NCI-H446 (cell line): ENCODE results near the gene GRAMD1C.
"Not testable (repeated sequence)": the region's sequence is repeated elsewhere in the genome, so short reads cannot be mapped to it uniquely, and the experiment has no call there.

Source experiments
- DNase-seq, 2 experiments: peaks; one replicate each; lab custom pipeline; 2025; lab: John Stamatoyannopoulos, UW

The GRAMD1C gene

DNA sequence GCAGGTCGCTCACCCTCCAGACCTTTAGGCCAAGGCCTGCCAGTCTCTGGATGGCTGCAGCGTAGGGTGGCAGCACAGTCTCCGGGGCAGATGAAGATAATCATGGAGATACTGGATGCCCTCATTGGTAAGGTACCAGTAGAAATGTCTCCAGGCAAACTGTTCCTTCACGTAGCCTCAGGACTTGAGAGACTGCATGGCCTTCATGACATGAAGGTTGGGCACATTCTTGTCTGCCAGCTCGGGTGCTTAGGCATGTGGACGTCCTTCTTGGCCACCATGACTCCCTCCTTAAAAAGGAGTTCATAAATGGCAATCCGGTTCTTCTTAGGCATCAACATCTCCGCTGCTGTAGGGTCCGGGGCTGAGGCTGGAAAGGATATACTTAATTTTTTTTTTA, 11.8 kb downstream of the GRAMD1C start:
- DNase-seq, result not testable (repeated sequence)

DNA sequence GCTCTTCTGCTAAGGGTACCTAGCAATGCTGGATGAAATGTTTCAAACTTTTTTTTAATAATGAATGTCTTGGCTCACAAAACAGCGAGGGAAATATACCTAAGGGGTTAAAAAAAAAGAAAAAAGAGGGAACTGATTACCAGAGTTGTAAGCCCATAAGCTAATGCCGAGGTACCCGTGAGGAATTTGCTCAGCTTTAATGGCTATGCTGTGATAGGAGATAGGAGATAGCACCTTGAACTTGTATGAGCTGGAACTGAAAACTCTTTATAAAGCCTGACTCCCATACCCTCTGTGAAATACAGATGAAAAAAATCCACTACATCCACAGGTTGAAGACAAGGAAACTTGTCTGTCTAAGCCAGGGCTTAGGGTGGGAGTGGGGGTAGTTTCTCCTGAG, 13.9 kb downstream of the GRAMD1C start:
- DNase-seq, result no peak

DNA sequence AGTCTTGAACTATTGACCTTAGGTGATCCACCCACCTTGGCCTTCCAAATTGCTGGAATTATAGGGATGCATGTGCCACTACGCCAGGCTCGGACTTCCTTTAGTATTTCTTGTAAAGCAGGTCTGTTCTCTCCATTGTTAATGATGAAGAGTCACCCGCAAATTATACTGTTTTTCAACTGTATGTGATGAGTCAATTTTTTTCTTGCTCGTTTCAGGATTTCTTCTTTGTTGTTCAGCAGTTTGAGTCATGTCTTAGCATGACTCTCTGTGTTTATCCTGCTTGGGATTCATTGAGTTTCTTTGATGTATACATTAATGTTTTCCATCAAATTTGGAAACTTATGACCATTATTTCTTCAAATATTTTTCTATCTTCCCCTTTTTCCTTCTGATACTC, 28.9 kb downstream of the GRAMD1C start:
- DNase-seq, result no peak

DNA sequence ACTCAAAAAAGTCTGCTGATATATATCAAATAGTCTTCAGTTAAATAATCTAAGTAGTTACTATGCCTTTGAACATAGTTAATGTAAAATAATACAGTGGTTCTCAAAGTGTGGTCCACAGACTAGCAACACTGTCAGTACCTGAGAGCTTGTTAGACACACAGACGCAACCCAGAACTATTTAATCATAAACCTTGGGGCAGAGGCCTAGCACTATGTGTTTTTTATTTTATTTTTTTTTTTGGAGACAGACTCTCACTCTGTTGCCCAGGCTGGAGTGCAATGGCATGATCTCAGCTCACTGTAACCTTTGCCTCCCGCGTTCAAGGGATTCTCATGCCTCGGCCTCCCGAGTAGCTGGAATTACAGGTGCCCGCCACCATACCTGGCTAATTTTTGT, 34.7 kb downstream of the GRAMD1C start:
- no peak for DNase-seq

DNA sequence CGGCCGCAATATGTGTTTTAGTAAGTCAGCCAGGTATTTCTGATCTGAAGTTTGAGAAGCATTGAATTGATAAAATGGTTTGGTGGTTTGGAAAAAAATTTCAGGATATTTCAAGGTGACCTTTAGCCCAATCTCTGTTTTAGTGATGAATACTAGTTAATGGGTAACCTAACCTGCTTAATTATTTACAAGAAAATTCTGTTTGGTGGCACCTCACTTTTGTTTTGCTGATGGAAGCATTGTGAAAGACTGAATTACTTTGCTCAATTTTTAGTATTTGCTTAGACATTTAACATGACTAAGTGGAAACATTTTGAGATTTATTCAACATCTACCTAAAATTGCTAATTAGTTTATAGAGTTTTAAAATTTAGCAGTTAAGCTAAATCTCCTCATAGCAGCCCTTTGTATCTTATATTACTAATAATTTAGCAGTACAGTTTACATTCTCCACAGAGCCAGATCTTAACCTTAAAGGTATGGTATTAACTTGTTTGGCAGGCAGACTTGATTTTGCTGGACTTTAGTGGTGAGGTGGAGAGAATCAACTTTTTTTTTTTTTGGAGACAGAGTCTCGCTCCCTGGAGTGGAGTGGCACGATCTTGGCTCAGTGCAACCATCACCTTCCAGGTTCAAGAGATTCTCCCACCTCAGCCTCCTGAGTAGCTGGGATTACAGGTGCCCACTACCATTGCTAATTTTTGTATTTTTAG, 35.4 kb downstream of the GRAMD1C start:
- DNase-seq, result no peak

DNA sequence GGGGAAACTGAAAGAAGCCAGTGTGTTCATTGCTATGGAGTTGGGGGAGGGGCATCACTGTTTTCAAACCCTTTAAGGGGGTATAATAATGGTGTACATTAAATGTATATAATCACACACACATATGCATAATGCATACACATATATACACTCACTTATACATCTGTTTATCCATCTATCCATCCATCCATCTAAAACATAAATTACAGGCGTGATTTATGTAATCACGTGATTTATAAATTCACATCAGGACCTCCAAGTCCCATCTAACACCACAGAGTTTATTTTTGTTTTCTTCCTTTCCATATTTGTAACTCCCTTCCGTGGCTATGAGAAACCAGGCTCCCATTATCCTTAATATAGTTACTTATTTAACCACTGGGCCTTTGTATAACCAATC, 39.8 kb downstream of the GRAMD1C start:
- DNase-seq, result no peak

DNA sequence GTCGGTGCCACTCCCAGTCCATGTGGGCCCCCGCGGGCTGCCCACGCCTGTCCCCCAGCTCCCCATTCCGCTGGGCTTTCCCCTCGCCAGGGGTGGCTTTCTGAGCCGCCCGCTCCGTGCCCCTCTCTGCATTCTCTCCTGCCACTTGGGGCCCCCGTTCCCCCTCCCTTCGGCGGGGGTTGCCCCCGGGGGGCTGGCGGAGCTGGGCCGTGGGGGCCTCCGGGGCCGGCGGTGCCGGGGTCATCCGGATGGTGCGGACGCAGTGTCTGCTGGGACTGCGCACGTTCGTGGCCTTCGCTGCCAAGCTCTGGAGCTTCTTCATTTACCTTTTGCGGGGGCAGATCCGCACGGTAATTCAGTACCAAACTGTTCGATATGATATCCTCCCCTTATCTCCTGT, 46.5 kb downstream of the GRAMD1C start:
- DNase-seq, result no peak

DNA sequence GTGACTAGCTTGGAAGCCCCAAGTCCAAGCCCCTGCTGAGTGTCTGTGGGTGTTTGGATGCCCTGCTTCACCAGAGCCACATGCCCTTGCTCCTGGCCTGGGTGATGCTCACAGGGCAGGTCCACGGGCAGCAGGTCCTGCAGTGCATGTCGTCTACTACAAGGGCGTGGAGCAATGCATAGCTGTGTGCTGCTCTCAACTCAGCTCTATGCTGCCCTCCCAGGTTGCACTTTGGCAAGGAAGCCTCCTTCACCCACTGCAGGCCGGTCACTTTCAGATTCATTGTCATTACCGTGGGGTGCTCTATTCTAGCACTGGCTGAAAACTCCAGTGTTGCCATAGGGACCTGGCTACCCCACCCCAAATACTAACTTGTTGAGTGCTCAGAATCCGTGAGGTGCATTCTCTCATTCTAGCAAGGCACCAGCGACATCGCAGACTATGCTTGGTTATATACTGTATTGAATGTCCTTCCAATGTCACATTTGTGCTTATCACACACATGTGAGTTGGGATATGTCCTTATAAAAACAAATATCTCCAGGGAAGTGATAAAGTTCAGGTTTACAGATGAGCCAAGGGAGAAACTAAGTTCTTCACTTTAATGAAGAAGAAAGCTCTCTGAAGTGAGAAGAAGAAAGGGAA, 51.8 kb downstream of the GRAMD1C start:
- no peak for DNase-seq

DNA sequence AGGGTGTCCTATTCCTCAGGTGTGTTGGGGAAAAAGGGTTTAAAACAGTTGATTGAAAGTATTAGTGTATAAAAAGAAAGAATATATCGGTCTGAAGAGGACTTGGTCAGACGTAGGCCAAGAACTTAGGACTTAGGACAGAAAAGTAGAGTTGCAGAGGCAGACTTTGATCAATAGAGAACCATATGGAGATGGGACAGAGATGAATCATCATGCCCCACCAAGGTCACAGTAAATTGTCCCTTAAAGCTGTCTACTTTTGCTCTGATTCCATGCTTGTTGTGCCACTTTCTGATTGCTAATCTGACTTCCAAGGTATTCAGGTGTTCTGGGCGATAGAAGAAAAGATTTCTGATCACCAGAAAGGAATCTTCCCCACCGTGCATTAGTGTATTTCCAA, 56.3 kb downstream of the GRAMD1C start:
- no peak for DNase-seq

DNA sequence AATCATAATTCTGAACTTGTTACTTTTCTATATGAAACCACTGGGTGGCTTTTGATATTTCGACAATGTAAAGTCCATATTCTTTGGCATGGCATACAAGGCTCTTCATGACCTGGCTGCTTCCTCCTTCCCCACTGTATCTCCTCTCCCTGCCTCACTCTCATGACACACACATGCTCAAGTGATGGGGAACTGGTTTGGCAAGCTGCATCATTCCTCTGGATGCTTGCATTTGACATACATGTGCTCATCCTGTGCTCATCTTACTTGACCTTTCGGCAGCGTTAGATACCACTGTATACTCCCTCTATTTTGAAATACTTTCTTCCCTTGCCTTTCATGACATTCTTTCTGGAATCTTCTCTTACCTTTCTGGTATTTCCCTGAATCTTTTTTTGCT, 57.4 kb downstream of the GRAMD1C start:
- no peak for DNase-seq

DNA sequence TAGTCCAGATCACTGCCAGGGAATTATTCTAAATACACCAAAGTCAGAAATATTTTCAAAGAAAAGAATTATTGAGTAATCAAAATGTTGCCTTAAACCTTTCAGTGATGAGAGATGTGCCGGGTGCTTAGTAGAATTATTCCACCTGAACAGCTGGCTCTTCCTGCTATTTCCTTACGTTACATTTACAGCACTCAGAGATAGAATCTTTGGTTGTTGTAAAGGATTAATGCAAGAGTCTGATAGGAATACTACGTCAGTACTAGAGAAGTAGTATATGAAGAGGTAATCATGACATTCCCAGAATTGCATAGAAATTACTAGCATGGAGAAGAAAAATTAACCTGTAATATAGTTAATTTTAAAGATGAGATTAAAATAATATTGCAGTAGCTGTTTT, 58.3 kb downstream of the GRAMD1C start:
- no peak for DNase-seq

DNA sequence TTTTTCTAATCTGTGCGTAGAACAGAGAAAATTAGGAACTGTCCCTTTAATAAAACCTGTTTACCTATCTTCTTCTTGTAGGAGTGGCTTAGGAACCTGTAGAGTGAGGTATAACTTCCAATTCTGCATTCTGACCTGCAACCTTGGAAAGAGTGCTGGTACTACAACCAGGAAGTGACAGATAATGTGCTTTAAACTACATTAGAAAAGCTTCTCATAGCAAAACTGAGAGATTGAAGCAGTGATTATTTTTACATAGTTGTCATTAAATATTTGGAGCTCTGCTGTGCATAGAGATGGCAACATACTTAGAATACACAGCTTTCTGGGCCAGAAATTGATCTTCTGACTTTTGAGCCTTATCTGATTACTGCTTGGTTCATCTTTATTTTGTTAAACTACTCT, 58.8 kb downstream of the GRAMD1C start:
- no peak for DNase-seq

DNA sequence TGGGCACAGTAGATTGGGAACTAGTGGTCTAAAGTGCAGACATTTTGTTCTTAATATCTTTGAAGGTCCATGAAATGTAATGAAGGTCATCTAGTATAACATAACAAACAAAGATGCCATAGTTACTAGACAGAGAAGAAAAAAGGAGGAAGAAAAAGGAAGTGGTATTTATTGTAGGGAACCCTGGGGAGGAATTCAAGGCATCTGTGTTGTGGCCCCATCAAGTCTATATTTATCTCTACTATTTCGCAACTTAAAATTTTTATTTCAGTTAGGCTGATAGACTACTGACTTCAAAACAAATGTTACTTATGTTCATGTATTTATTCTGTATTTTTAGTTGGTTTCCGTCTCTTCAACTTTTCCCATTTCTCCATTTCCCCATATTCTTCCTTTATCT, 60.3 kb downstream of the GRAMD1C start:
- DNase-seq, result no peak

DNA sequence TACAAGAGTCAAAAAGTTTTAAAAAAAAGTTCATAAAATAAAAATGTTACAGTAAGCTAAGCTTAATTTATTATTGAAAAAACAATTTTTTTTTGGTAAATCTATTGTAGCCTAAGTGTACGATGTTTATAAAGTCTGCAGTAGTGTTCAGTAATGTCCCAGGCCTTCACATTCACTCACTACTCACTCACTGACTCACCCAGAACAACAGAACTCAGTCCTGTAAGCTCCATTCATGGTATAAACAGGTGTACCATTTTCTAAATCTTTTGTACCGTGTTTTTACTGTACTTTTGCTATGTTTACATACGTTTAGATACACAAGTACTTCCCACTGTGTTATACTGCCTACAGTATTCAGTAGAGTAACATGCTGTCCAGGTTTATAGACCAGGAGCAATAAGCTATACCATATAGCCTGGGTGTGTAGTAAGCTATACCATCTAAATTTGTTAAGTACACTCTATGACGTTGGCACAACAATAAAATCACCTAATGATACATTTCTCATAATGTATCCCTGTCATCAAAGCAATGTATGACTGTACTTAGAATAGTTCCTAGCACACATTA, 68.1 kb downstream of the GRAMD1C start:
- no peak for DNase-seq

DNA sequence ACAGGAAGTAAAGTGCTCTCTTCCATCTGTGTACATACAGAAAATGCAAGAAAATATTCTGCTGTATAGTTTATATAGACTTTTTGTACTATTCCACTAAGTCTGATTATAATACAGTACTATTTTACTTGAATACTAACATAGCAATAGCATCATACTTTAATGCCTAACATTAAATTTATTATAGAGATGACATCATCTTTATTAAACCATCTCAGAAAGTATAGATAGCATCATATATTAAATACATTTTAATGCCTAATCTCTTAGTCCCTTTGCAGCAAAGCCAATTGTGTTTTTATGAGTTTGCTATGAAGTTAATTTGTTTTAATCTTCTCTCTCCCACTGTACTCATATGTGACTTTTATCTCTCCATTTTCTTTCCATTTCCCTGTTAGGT, 69.5 kb downstream of the GRAMD1C start:
- DNase-seq, result no peak

DNA sequence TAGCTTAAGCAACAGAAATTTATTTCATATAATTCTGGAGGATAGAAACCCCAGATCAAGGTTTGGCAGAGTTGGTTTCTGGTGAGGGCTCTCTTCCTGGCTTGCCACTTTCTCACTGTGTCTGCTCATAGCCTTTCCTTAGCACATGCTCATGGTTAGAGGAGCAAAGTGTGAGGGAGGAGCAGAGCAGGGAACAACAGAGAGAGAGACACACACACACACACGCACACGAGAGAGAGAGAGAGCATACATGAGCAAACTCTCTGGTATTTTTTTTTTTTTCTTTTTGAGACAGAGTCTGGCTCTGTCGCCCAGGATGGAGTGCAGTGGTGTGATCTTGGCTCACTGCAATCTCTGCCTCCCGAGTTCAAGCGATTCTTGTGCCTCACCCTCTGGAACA, 72.4 kb downstream of the GRAMD1C start:
- no peak for DNase-seq

DNA sequence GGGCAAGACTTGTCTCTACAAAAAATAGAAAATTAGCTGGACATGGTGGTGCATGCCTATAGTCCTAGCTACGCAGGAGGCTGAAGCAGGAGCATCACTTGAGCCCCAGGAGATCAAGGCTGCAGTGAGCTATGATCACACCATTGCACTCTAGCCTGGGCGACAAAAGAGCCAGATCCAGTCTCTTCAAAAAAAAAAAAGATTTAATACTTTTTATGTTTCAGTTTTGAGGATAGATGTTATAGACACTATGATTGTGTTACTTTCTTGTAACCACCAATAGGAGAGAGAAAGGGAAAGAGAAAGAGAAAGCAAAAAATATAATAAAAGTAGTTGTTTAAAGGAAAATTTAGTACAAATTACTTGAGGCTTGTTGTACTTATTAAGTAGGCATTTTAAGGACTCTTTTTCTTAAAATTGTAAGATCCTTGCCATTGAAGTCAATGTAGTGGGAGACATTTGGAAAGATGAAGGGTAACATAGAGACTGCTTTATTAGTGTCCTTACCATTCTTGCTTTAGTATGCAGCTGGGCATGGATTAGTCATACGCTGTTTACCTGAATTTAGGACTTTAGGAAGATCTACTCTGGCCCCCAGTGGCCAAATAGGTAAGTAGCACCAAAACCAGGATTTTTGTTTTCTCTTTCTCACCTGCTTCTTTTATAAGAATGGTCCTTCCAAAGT, 74.1 kb downstream of the GRAMD1C start:
- DNase-seq, result peak in 1 of 2 experiments; percentile 59

DNA sequence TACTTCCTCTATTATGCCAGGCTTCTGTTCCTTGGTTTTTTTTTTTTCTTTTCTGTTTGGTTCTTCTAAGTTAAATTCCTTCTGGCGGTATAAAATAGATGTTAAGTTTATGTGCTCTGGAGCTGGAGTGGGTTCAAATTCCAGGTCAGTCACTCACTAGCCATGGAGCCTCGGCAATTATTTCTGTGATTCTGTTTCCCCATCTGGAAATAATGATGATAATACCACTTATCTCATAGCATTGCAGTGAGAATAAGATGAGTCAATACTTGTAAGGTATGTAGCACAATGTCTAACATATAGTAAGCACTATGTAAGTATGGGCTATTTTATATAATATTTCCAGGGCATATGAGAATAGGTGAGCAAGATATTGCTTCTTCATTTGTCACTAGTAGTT, 76.1 kb downstream of the GRAMD1C start:
- DNase-seq, result no peak

DNA sequence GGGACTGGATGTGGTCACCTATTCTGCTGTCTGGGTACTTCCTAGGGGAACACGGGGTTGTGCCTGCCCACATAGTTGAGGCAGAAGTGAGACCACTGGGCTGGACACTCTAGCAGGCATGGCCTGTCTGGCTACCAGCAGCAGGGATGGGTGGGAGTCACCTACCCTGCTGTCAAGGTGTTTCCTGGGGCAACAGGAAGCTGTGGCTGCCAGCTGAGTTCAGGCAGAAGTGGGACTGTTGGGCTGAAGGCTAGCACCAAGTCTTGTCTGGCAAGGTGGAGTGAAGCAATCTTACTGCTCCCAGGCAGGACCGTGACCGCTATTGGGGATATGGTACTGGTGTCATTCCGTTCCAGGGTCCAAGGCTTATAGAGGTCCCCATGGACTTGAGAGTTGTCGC, 89.0 kb downstream of the GRAMD1C start:
- no peak for DNase-seq

DNA sequence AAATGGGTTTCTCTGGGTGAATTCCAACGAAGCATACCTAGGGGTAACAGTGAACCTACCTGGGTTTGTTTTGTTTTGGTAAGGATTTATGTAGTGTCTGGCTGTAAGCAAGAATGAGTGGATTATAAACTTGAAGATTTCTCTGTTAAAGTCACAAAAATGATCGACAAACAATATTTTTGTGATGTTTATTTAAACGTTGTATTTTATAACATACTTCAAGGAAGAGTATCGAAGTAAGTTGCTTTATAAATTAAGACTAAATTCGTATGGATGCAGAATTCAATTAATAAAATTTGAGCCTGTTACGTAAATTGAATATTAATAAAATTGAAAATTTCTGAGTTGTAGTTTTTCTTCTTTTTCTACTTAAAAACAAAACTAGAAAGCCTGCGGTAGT, 108.2 kb downstream of the GRAMD1C start:
- DNase-seq, result no peak

DNA sequence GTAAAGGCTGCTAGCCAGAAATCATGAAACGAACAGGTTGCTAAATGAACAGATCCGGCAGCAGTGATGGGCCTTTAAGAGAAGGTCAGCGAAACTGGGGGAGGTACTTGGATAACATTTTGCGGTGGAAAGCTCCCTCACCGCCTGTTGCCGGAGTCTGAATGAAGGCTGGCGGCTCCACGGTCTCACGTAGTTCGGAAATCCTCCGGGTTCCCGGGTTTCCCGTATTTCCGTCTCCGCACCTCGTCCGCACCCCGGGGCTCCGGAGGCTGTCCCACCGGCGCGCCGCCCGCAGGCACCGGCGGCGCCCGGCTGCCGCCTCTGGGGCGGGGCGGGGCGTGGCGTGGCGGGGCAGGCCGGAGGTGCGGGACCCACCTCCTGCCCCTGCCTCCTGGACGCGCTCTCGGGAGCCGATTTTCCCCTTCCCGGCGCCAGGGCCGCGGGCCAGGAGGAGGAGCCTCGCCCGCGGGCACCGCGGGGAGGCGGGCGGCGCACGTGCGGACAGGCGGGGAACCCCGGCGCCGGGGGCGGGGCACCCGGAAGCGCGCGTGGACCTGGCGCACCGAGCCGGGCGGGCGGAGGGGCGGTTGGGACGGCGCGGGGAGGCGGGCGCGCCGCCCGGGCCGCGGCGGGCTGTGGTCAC, 108.9 kb downstream of the GRAMD1C start, which contains the start of gene ZDHHC23:
Gene ZDHHC23, plus strand, starts transcription at position 642 of the 643 bp plus-strand sequence. CDS start 790 bp downstream, outside the sequence.
- DNase-seq, result peak; percentile 9 to 88
